BLaER1 (cell line): Measurements from ENCODE around the gene MGAT4B.

Experiments used
- H3K27ac ChIP-seq: shearing (Covaris generic); formaldehyde crosslinking; 2 replicates; pipeline ENCODE4 v1.8.1; 2022
- H3K27me3 ChIP-seq: shearing (Covaris generic); formaldehyde crosslinking; 2 replicates; pipeline ENCODE4 v1.8.1; 2022
- H3K36me3 ChIP-seq: shearing (Covaris generic); formaldehyde crosslinking; 2 replicates; pipeline ENCODE4 v1.8.1; 2022
- H3K4me1 ChIP-seq: shearing (Covaris generic); formaldehyde crosslinking; 2 replicates; pipeline ENCODE4 v1.8.1; 2022
- H3K4me2 ChIP-seq: shearing (Covaris generic); formaldehyde crosslinking; 2 replicates; pipeline ENCODE4 v1.8.1; 2022
- H3K4me3 ChIP-seq: shearing (Covaris generic); formaldehyde crosslinking; 2 replicates; pipeline ENCODE4 v1.8.1; 2022
- H3K9ac ChIP-seq: shearing (Covaris generic); formaldehyde crosslinking; 2 replicates; pipeline ENCODE4 v1.8.1; 2022
- H3K9me3 ChIP-seq: shearing (Covaris generic); formaldehyde crosslinking; 2 replicates; pipeline ENCODE4 v1.8.1; 2022
- H4K20me1 ChIP-seq: shearing (Covaris generic); formaldehyde crosslinking; 2 replicates; pipeline ENCODE4 v1.8.1; 2022
- Cebpa-rat ChIP-seq: shearing (Covaris generic); IDR thresholded peaks from 2 replicates; pipeline ENCODE4 v1.8.1; 2022

MGAT4B gene

GRCh38 chr5:179797741-179798140 lies 8.9 kb downstream of the MGAT4B start:
- no peak overlapping the region for H3K4me2 ChIP-seq
- TF ChIP-seq Cebpa-rat, result no peak
- no peaks in the 10 kb centered on the region for H3K9me3 ChIP-seq
- no peak overlapping the region for H3K9ac ChIP-seq
- H3K27ac ChIP-seq, result no peak overlapping the region
- peaks cover 38% of the 10 kb centered on the region for H4K20me1 ChIP-seq
- no peaks in the 10 kb centered on the region for H3K27me3 ChIP-seq
- H3K4me1 ChIP-seq, result peaks cover 60% of the 10 kb centered on the region
- no peak overlapping the region for H3K4me3 ChIP-seq
- peaks cover 49% of the 10 kb centered on the region for H3K36me3 ChIP-seq

GRCh38 chr5:179796877-179797608 lies 9.6 kb downstream of the MGAT4B start:
- peak overlapping the region; percentile 79 for H3K9ac ChIP-seq
- H3K9me3 ChIP-seq, result no peaks in the 10 kb centered on the region
- H4K20me1 ChIP-seq, result peaks cover 38% of the 10 kb centered on the region
- peaks cover 45% of the 10 kb centered on the region for H3K36me3 ChIP-seq
- peak overlapping the region; percentile 81 for H3K27ac ChIP-seq
- H3K4me3 ChIP-seq, result peak overlapping the region; percentile 69
- no peaks in the 10 kb centered on the region for H3K27me3 ChIP-seq
- H3K4me2 ChIP-seq, result peak overlapping the region; percentile 99
- H3K4me1 ChIP-seq, result peaks cover 60% of the 10 kb centered on the region
- TF ChIP-seq Cebpa-rat, result no peak

GRCh38 chr5:179795863-179796833 lies 10.5 kb downstream of the MGAT4B start:
- H3K27ac ChIP-seq, result peak overlapping the region; percentile 81
- H4K20me1 ChIP-seq, result peaks cover 39% of the 10 kb centered on the region
- peaks cover 61% of the 10 kb centered on the region for H3K4me1 ChIP-seq
- no peaks in the 10 kb centered on the region for H3K27me3 ChIP-seq
- peak overlapping the region; percentile 99 for H3K4me2 ChIP-seq
- H3K9ac ChIP-seq, result peak overlapping the region; percentile 79
- TF ChIP-seq Cebpa-rat, result no peak
- peaks cover 42% of the 10 kb centered on the region for H3K36me3 ChIP-seq
- H3K9me3 ChIP-seq, result no peaks in the 10 kb centered on the region
- peak overlapping the region; percentile 69 for H3K4me3 ChIP-seq

- Histone ChIP-seq H3K4me1 (peaks cover 63% of the 10 kb centered on the region), H3K27ac (peak overlapping the region; percentile 81), H3K9ac (peak overlapping the region; percentile 79)
These were observed 11.4 kb downstream of the MGAT4B start for GRCh38 chr5:179795049-179795862.

GRCh38 chr5:179794575-179794974 lies 12.1 kb downstream of the MGAT4B start:
- TF ChIP-seq Cebpa-rat, result no peak
- Histone ChIP-seq H3K36me3 (peaks cover 26% of the 10 kb centered on the region), H4K20me1 (peaks cover 35% of the 10 kb centered on the region), H3K27me3 (no peaks in the 10 kb centered on the region), H3K4me1 (peaks cover 63% of the 10 kb centered on the region), H3K9me3 (no peaks in the 10 kb centered on the region), H3K27ac (peak overlapping the region; percentile 74), H3K4me3 (peak overlapping the region; percentile 69), H3K9ac (peak overlapping the region; percentile 79), H3K4me2 (peak overlapping the region; percentile 99)

More at GRCh38 chr5:179795049-179795862, 11.4 kb downstream of the MGAT4B start:
- Histone ChIP-seq H3K9me3 (no peaks in the 10 kb centered on the region), H3K4me2 (peak overlapping the region; percentile 99), H4K20me1 (peaks cover 35% of the 10 kb centered on the region), H3K27me3 (no peaks in the 10 kb centered on the region), H3K36me3 (peaks cover 33% of the 10 kb centered on the region), H3K4me3 (peak overlapping the region; percentile 69)
- TF ChIP-seq Cebpa-rat, result no peak

- Histone ChIP-seq H3K4me2 (peak overlapping the region; percentile 99), H3K9ac (peak overlapping the region; percentile 79)
These were observed 12.5 kb downstream of the MGAT4B start for GRCh38 chr5:179794171-179794570.

GRCh38 chr5:179793468-179794139 lies 13.1 kb downstream of the MGAT4B start, which contains the start of gene LTC4S:
TSS of gene LTC4S (plus strand) at chr5:179793986. CDS start at chr5:179794081, 95 bp downstream.
- H4K20me1 ChIP-seq, result peaks cover 35% of the 10 kb centered on the region
- TF ChIP-seq Cebpa-rat, result no peak
- H3K27ac ChIP-seq, result peak within 1 kb of the TSS; percentile 74
- H3K9ac ChIP-seq, result peak within 1 kb of the TSS; percentile 79
- peaks cover 66% of the 10 kb centered on the region for H3K4me1 ChIP-seq
- 0 out of 2 replicates have a peak, but pooled peaks cover 7% of the 10 kb centered on the region for H3K9me3 ChIP-seq
- H3K4me3 ChIP-seq, result peak within 1 kb of the TSS; percentile 69
- H3K36me3 ChIP-seq, result peaks cover 16% of the 10 kb centered on the region
- no peaks in the 10 kb centered on the region for H3K27me3 ChIP-seq
- H3K4me2 ChIP-seq, result peak within 1 kb of the TSS; percentile 99

More at GRCh38 chr5:179794171-179794570, 12.5 kb downstream of the MGAT4B start:
- Histone ChIP-seq H3K27me3 (no peaks in the 10 kb centered on the region), H3K4me3 (peak overlapping the region; percentile 69), H4K20me1 (peaks cover 35% of the 10 kb centered on the region), H3K4me1 (peaks cover 63% of the 10 kb centered on the region), H3K27ac (peak overlapping the region; percentile 74), H3K9me3 (0 out of 2 replicates have a peak, but pooled peaks cover 4% of the 10 kb centered on the region), H3K36me3 (peaks cover 22% of the 10 kb centered on the region)
- no peak for TF ChIP-seq Cebpa-rat

GRCh38 chr5:179792612-179793467 lies 13.8 kb downstream of the MGAT4B start:
- H3K27me3 ChIP-seq, result no peaks in the 10 kb centered on the region
- H3K4me2 ChIP-seq, result peak overlapping the region; percentile 99
- peak overlapping the region; percentile 79; the same call in 1 of the 2 replicates for H3K9ac ChIP-seq
- H4K20me1 ChIP-seq, result peaks cover 35% of the 10 kb centered on the region
- 0 out of 2 replicates have a peak, but pooled peaks cover 7% of the 10 kb centered on the region for H3K9me3 ChIP-seq
- peak overlapping the region; percentile 74 for H3K27ac ChIP-seq
- peaks cover 13% of the 10 kb centered on the region for H3K36me3 ChIP-seq
- H3K4me3 ChIP-seq, result no peak overlapping the region
- TF ChIP-seq Cebpa-rat, result no peak
- peaks cover 74% of the 10 kb centered on the region for H3K4me1 ChIP-seq
